ENCODE measurements around the gene CUX1. TPM values are rescaled to one million over a fixed set of nuclear protein-coding genes. Genes with fewer than 3 reads are reported as not detected.
"Not testable (repeated sequence)": the region's sequence is repeated elsewhere in the genome, so short reads cannot be mapped to it uniquely, and the experiment has no call there.

The CUX1 gene
- total RNA-seq, 1 donor from 2014 or later, result 118 TPM

GRCh38 chr7:101835136-101835535, 17.7 kb downstream of the CUX1 start:
- H3K9me3 Mint-ChIP-seq (ENCODE audit: low read depth), result no peaks in the 10 kb centered on the region
- no peak for DNase-seq (ENCODE audit: low spot score)
- peaks cover 3% of the 10 kb centered on the region for H3K4me1 Mint-ChIP-seq (ENCODE audit: low read depth)
- H3K4me3 Mint-ChIP-seq (ENCODE audit: unreplicated experiment), result no peak overlapping the region
- H3K36me3 Mint-ChIP-seq (ENCODE audit: low read depth), result no peaks in the 10 kb centered on the region
- no peak for TF ChIP-seq CTCF (IDR thresholded peaks at IDR 0.05)
- no peak overlapping the region for H3K27ac Mint-ChIP-seq (ENCODE audit: unreplicated experiment)
- H3K27me3 Mint-ChIP-seq (ENCODE audit: low read depth), result no peaks in the 10 kb centered on the region

GRCh38 chr7:101837433-101837832, 20.0 kb downstream of the CUX1 start:
- not testable (repeated sequence) for H3K9me3 Mint-ChIP-seq (ENCODE audit: low read depth); H3K27ac Mint-ChIP-seq (ENCODE audit: unreplicated experiment); H3K27me3 Mint-ChIP-seq (ENCODE audit: low read depth); H3K4me1 Mint-ChIP-seq (ENCODE audit: low read depth); DNase-seq (ENCODE audit: low spot score); H3K4me3 Mint-ChIP-seq (ENCODE audit: unreplicated experiment); H3K36me3 Mint-ChIP-seq (ENCODE audit: low read depth)

GRCh38 chr7:101838837-101839483, 21.5 kb downstream of the CUX1 start:
- no peak overlapping the region for H3K4me3 Mint-ChIP-seq (ENCODE audit: unreplicated experiment)
- no peak for TF ChIP-seq CTCF (IDR thresholded peaks at IDR 0.05)
- H3K36me3 Mint-ChIP-seq (ENCODE audit: low read depth), result peaks cover 2% of the 10 kb centered on the region
- DNase-seq (ENCODE audit: low spot score), result no peak
- no peak overlapping the region for H3K27ac Mint-ChIP-seq (ENCODE audit: unreplicated experiment)
- no peaks in the 10 kb centered on the region for H3K27me3 Mint-ChIP-seq (ENCODE audit: low read depth)
- no peaks in the 10 kb centered on the region for H3K4me1 Mint-ChIP-seq (ENCODE audit: low read depth)
- H3K9me3 Mint-ChIP-seq (ENCODE audit: low read depth), result no peaks in the 10 kb centered on the region

GRCh38 chr7:101841328-101841727, 23.9 kb downstream of the CUX1 start:
- DNase-seq (ENCODE audit: low spot score), result no peak
- Mint-ChIP-seq H3K27me3 (ENCODE audit: low read depth) (no peaks in the 10 kb centered on the region), H3K36me3 (ENCODE audit: low read depth) (peaks cover 8% of the 10 kb centered on the region), H3K27ac (ENCODE audit: unreplicated experiment) (no peak overlapping the region), H3K4me1 (ENCODE audit: low read depth) (no peaks in the 10 kb centered on the region), H3K9me3 (ENCODE audit: low read depth) (peaks cover 4% of the 10 kb centered on the region), H3K4me3 (ENCODE audit: unreplicated experiment) (no peak overlapping the region)
- TF ChIP-seq CTCF (IDR thresholded peaks at IDR 0.05), result no peak

- no peak overlapping the region for H3K27ac Mint-ChIP-seq (ENCODE audit: unreplicated experiment)
- peaks cover 9% of the 10 kb centered on the region for H3K9me3 Mint-ChIP-seq (ENCODE audit: low read depth)
- H3K4me3 Mint-ChIP-seq (ENCODE audit: unreplicated experiment), result no peak overlapping the region
- no peak for TF ChIP-seq CTCF (IDR thresholded peaks at IDR 0.05)
- H3K36me3 Mint-ChIP-seq (ENCODE audit: low read depth), result peaks cover 10% of the 10 kb centered on the region
- DNase-seq (ENCODE audit: low spot score), result no peak
- peaks cover 3% of the 10 kb centered on the region for H3K4me1 Mint-ChIP-seq (ENCODE audit: low read depth)
- H3K27me3 Mint-ChIP-seq (ENCODE audit: low read depth), result no peaks in the 10 kb centered on the region
Observed at GRCh38 chr7:101843293-101844271, 26.2 kb downstream of the CUX1 start.
